ENCODE results near the gene SPO11.

- TF ChIP-seq USF1 (IDR thresholded peaks at IDR 0.05) (no peak), YY1 (IDR thresholded peaks at IDR 0.05; ENCODE audit: low read depth) (no peak)
Measured at GRCh38 chr20:57386762-57387161, 57.2 kb downstream of the SPO11 start.

All from Ishikawa (cell line).